SK-N-SH (cell line): ENCODE data around the gene FHL2. TPM values are rescaled to one million over a fixed set of nuclear protein-coding genes. Genes with fewer than 3 reads are reported as not detected.

Experiments used
- CTCF ChIA-PET: fragments of 300-600, 350-600 bp; formaldehyde crosslinking; extraction: SDS; loops from one replicate; lab custom pipeline; 2021; lab: Yijun Ruan, JAX
- POLR2A ChIA-PET: fragments of 350-600 bp; sonication (Branson Sonifier 250); formaldehyde crosslinking; extraction: SDS; loops from one replicate; lab custom pipeline; 2020; ENCODE audit warnings: antibody characterized with exemption, inconsistent platforms; lab: Yijun Ruan, JAX
- DNase-seq: peaks from one replicate; pipeline ENCODE4 v3.0.0; 2012
- H2AFZ ChIP-seq: fragments of 200-600 bp; sonication (generic); 2 replicates; pipeline ENCODE4 v1.8.1; 2016; ENCODE audit warnings: antibody characterized with exemption, mild to moderate bottlenecking, low read depth
- H3F3A ChIP-seq: fragments of 200-600 bp; sonication (generic); replicated peaks from 2 replicates; pipeline ENCODE3; 2016; ENCODE audit warnings: antibody characterized with exemption, mild to moderate bottlenecking; ENCODE audit not compliant: insufficient read depth
- H3K27ac ChIP-seq, 2 experiments: fragments of 200-500 bp in 1 of 2; fragments of 200-600 bp in 1 of 2; sonication (Bioruptor generic) in 1 of 2; sonication (generic), shearing (Covaris generic) in 1 of 2; 2 replicates each; pipeline versions ENCODE4 v1.5.1 to v1.6.1; 2014 to 2016; ENCODE audit warnings: low read depth in 2 of 2, inconsistent platforms in 1 of 2, low read length in 1 of 2, mild to moderate bottlenecking in 1 of 2, mixed read lengths in 1 of 2
- H3K27me3 ChIP-seq: fragments of 200-600 bp; sonication (generic), shearing (Covaris generic); 2 replicates; pipeline ENCODE4 v1.6.1; 2016; ENCODE audit warnings: mixed run types; ENCODE audit not compliant: insufficient read depth
- H3K36me3 ChIP-seq, 2 experiments: fragments of 200-500 bp in 1 of 2; fragments of 200-600 bp in 1 of 2; sonication (Bioruptor generic) in 1 of 2; sonication (generic) in 1 of 2; replicated peaks in 1 of 2; 2 replicates each; pipeline versions ENCODE3 to v1.5.1; 2014 to 2016; ENCODE audit warnings: low read length in 1 of 2, mild to moderate bottlenecking in 1 of 2; ENCODE audit not compliant: insufficient read depth in 2 of 2, control insufficient read depth in 1 of 2
- H3K4me1 ChIP-seq, 2 experiments: fragments of 200-500 bp in 1 of 2; fragments of 200-600 bp in 1 of 2; sonication (Bioruptor generic) in 1 of 2; sonication (generic), shearing (Covaris generic) in 1 of 2; 2 replicates each; pipeline versions ENCODE4 v1.5.1 to v1.6.1; 2014 to 2016; ENCODE audit warnings: low read depth in 1 of 2, low read length in 1 of 2, mixed run types in 1 of 2; ENCODE audit not compliant: insufficient read depth in 2 of 2, control insufficient read depth in 1 of 2
- H3K4me2 ChIP-seq: fragments of 200-600 bp; sonication (generic), shearing (Covaris generic); 2 replicates; pipeline ENCODE4 v1.6.1; 2017; ENCODE audit warnings: mixed run types
- H3K4me3 ChIP-seq, 2 experiments: fragments of 200-500 bp in 1 of 2; fragments of 200-600 bp in 1 of 2; sonication (Bioruptor generic) in 1 of 2; sonication (generic), shearing (Covaris generic) in 1 of 2; 2 replicates each; pipeline versions ENCODE4 v1.5.1 to v1.8.1; 2014 to 2016; ENCODE audit warnings: low read depth in 2 of 2, inconsistent platforms in 1 of 2, low read length in 1 of 2, mild to moderate bottlenecking in 1 of 2, mixed read lengths in 1 of 2, moderate library complexity in 1 of 2
- H3K79me2 ChIP-seq: fragments of 200-600 bp; sonication (generic); 2 replicates; pipeline ENCODE4 v1.8.1; 2017; ENCODE audit warnings: mild to moderate bottlenecking; ENCODE audit not compliant: insufficient read depth
- H3K9ac ChIP-seq: fragments of 200-600 bp; sonication (generic); 2 replicates; pipeline ENCODE4 v1.6.1; 2017; ENCODE audit warnings: mixed run types
- H3K9me2 ChIP-seq: fragments of 200-600 bp; sonication (generic); 2 replicates; pipeline ENCODE4 v1.6.1; 2017; ENCODE audit warnings: mixed run types
- H3K9me3 ChIP-seq: fragments of 200-600 bp; sonication (generic); 2 replicates; pipeline ENCODE4 v1.6.1; 2017; ENCODE audit warnings: mixed run types, mild to moderate bottlenecking, moderate library complexity
- H4K20me1 ChIP-seq: fragments of 200-600 bp; sonication (generic); 2 replicates; pipeline ENCODE4 v1.6.1; 2017; ENCODE audit warnings: mild to moderate bottlenecking, mixed run types; ENCODE audit not compliant: insufficient read depth
- ELF1 ChIP-seq: IDR thresholded peaks from 2 replicates; pipeline ENCODE4 v1.4.0; 2012
- EP300 ChIP-seq, 2 experiments: IDR thresholded peaks; 2 replicates each; pipeline versions ENCODE4 v1.4.0 to v1.6.1; 2012; ENCODE audit warnings: borderline replicate concordance in 1 of 2, low read depth in 1 of 2, low read length in 1 of 2
- EZH2phosphoT487 ChIP-seq: fragments of 200-600 bp; sonication (generic); IDR thresholded peaks from 2 replicates; pipeline ENCODE4 v1.6.1; 2017; ENCODE audit warnings: low read depth, mixed run types, mild to moderate bottlenecking, antibody characterized with exemption, moderate library complexity, borderline replicate concordance
- GABPA ChIP-seq: IDR thresholded peaks from 2 replicates; pipeline ENCODE4 v1.4.0; 2012; ENCODE audit warnings: low read depth, mild to moderate bottlenecking
- JUND ChIP-seq: IDR thresholded peaks from 2 replicates; pipeline ENCODE4 v1.4.0; 2012
- MAX ChIP-seq: IDR thresholded peaks from 2 replicates; pipeline ENCODE4 v1.4.0; 2012; ENCODE audit warnings: low read depth
- RCOR1 ChIP-seq: fragments of 150-350 bp; IDR thresholded peaks from 2 replicates; pipeline ENCODE4 v1.6.1; 2017; ENCODE audit warnings: antibody characterized with exemption, low read length
- REST ChIP-seq: IDR thresholded peaks from 2 replicates; pipeline ENCODE4 v1.6.1; 2012; ENCODE audit warnings: mild to moderate bottlenecking, low read depth, low read length, moderate library complexity
- RXRA ChIP-seq: IDR thresholded peaks from 2 replicates; pipeline ENCODE4 v1.4.0; 2012; ENCODE audit warnings: low read depth, mild to moderate bottlenecking, borderline replicate concordance
- SIN3A ChIP-seq: IDR thresholded peaks from 2 replicates; pipeline ENCODE4 v1.6.1; 2012; ENCODE audit warnings: low read depth, mild to moderate bottlenecking, low read length, moderate library complexity, borderline replicate concordance
- TAF1 ChIP-seq: IDR thresholded peaks from 2 replicates; pipeline ENCODE4 v1.6.1; 2012; ENCODE audit warnings: low read depth, mild to moderate bottlenecking, low read length, moderate library complexity, borderline replicate concordance
- WGBS: methylation state at CpG from one replicate; pipeline ENCODE4 v1.1.6; 2017; ENCODE audit warnings: low lambda C conversion rate; 5-methylcytosine and 5-hydroxymethylcytosine counted together
- polyA plus RNA-seq, 3 experiments: library from polyadenylated mRNA; depleted of rRNA; stranded (reverse); fragments of >200 nt; gene quantifications; 2 replicates each; pipeline ENCODE4 v1.2.3, GENCODE V29; 2012
- TF ChIP-seq, protein P1 (sequence below): fragments of 200-600 bp; sonication (generic); IDR thresholded peaks from 2 replicates; pipeline ENCODE4 v1.6.1; 2017; ENCODE audit warnings: antibody characterized with exemption, mild to moderate bottlenecking, moderate library complexity

The FHL2 gene
- polyA plus RNA-seq, 1 of the 3 experiments (the other 2 are of a cell fraction): 31.7 TPM

DNA sequence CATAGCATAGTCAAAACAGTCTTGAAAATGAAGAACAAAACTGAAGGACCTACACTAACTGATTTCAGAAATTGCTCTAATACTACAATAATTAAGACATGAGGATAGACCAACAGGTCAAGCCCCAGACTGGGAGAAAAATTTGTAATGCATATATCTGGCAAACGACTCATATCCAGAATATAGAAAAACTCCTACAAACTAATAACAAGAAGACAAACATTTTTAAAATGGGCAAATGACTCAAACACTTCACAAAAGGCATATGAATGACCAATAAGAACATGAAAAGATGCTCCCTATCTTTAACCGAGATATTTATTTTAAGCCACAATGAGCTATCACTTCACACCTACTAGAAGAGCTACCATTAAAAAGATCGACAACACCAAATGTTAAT lies 83.5 kb downstream of the FHL2 start:
- no peak for TF ChIP-seq SIN3A
- no peak for TF ChIP-seq EP300 (IDR thresholded peaks at IDR 0.05; ENCODE audit: borderline replicate concordance in 1 of 2, low read depth in 1 of 2, low read length in 1 of 2)
- no peak for TF ChIP-seq JUND
- TF ChIP-seq REST: no peak
- TF ChIP-seq EZH2phosphoT487: no peak
- TF ChIP-seq RXRA: no peak
- TF ChIP-seq, protein P1, sequence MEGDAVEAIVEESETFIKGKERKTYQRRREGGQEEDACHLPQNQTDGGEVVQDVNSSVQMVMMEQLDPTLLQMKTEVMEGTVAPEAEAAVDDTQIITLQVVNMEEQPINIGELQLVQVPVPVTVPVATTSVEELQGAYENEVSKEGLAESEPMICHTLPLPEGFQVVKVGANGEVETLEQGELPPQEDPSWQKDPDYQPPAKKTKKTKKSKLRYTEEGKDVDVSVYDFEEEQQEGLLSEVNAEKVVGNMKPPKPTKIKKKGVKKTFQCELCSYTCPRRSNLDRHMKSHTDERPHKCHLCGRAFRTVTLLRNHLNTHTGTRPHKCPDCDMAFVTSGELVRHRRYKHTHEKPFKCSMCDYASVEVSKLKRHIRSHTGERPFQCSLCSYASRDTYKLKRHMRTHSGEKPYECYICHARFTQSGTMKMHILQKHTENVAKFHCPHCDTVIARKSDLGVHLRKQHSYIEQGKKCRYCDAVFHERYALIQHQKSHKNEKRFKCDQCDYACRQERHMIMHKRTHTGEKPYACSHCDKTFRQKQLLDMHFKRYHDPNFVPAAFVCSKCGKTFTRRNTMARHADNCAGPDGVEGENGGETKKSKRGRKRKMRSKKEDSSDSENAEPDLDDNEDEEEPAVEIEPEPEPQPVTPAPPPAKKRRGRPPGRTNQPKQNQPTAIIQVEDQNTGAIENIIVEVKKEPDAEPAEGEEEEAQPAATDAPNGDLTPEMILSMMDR: no peak
- TF ChIP-seq RCOR1: no peak
- TF ChIP-seq ELF1: no peak
- TF ChIP-seq GABPA: no peak
- H3K4me1 ChIP-seq: no peaks in the 10 kb centered on the region
- no peak for DNase-seq
- no peaks in the 10 kb centered on the region for H3K9me2 ChIP-seq
- H3K9ac ChIP-seq: no peak overlapping the region
- 0 out of 2 replicates have a peak, but pooled peaks cover 3% of the 10 kb centered on the region for H4K20me1 ChIP-seq
- no peaks in the 10 kb centered on the region for H3K9me3 ChIP-seq
- CTCF ChIA-PET: no interaction called here
- WGBS: 88% methylated on average over 3 of the region's 3 CpGs
- peaks cover 44% of the 10 kb centered on the region; the same call in 1 of the 2 replicates for H3K79me2 ChIP-seq
- no peaks in the 10 kb centered on the region for H3K27me3 ChIP-seq
- no peak overlapping the region for H3K4me2 ChIP-seq
- H3K27ac ChIP-seq: no peak overlapping the region
- H3F3A ChIP-seq: no peaks in the 10 kb centered on the region
- POLR2A ChIA-PET: no interaction called here
- no peaks in the 10 kb centered on the region for H3K36me3 ChIP-seq
- no peak overlapping the region for H2AFZ ChIP-seq
- H3K4me3 ChIP-seq: no peak overlapping the region

DNA sequence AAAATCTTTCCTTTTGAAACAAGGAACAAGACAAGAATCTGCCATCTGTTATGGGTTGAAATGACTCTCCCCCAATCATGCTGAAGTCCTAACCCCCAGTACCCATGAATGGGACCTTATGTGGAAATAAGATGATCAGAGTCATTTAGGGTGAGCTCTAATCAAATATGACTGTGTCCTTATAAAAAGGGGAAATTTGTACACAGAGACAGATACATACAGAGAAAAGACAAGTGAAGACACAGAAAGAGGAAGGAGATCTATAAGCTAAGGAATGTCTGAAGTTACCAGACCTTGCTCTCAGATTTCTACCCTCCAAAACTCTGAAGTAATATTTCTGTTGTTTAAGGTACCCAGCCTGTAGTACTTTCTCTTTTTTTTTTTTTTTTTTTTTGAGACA lies 85.0 kb downstream of the FHL2 start:
- Histone ChIP-seq H3K79me2 (peaks cover 38% of the 10 kb centered on the region; the same call in 1 of the 2 replicates), H4K20me1 (0 out of 2 replicates have a peak, but pooled peaks cover 3% of the 10 kb centered on the region), H3K4me3 (no peak overlapping the region), H2AFZ (no peak overlapping the region), H3K9me3 (no peaks in the 10 kb centered on the region), H3K27ac (no peak overlapping the region), H3K9ac (no peak overlapping the region), H3K4me1 (no peaks in the 10 kb centered on the region), H3F3A (no peaks in the 10 kb centered on the region)
- TF ChIP-seq ELF1: no peak
- TF ChIP-seq MAX: no peak
- TF ChIP-seq, protein P1: no peak
- no peak for TF ChIP-seq EZH2phosphoT487
- no peak for TF ChIP-seq JUND
- no peak for TF ChIP-seq TAF1
- TF ChIP-seq RXRA: no peak
- TF ChIP-seq, all 33 proteins: peak for 0
- Histone ChIP-seq H3K4me2 (no peak overlapping the region), H3K27me3 (no peaks in the 10 kb centered on the region), H3K36me3 (no peaks in the 10 kb centered on the region), H3K9me2 (no peaks in the 10 kb centered on the region)
- ChIA-PET CTCF (interaction anchor here (1.1 kb wide), 1 partner anchor 15 kb away, joined by 3 read pairs; no protein-coding TSS in a partner anchor), POLR2A (no interaction called here)
- DNase-seq: no peak
